Measurements from ENCODE around the gene PAPOLA.

GRCh38 chr14:96597680-96598079 lies 95.5 kb downstream of the PAPOLA start:
- no peak for TF ChIP-seq CTCF (conservative IDR thresholded peaks at IDR 0.05; ENCODE audit: low read depth in 2 of 2)
- TF ChIP-seq CREB1 (CRISPR knock-in tag; IDR thresholded peaks at IDR 0.05; ENCODE audit: low read depth): no peak
- TF ChIP-seq REST (IDR thresholded peaks at IDR 0.05; ENCODE audit: unreplicated experiment): no peak
- no peak for TF ChIP-seq ZNF462 (CRISPR knock-in tag; IDR thresholded peaks at IDR 0.05)
- no peak for TF ChIP-seq ZNF331 (CRISPR knock-in tag; IDR thresholded peaks at IDR 0.05; ENCODE audit: low read depth)
- no peak for TF ChIP-seq POLR2AphosphoS5 (IDR thresholded peaks at IDR 0.05; ENCODE audit: low read depth)
- no peak for TF ChIP-seq EZH2 (IDR thresholded peaks at IDR 0.05; ENCODE audit: low read depth, unreplicated experiment)
- no peak for TF ChIP-seq EZH2phosphoT487 (IDR thresholded peaks at IDR 0.05; ENCODE audit: unreplicated experiment)
- TF ChIP-seq ETS1 (IDR thresholded peaks at IDR 0.05): no peak
- TF ChIP-seq STAT1 (IDR thresholded peaks at IDR 0.05; ENCODE audit: unreplicated experiment): no peak
- TF ChIP-seq NANOG (IDR thresholded peaks at IDR 0.05; ENCODE audit: borderline replicate concordance): no peak
- no peak for TF ChIP-seq JUNB (IDR thresholded peaks at IDR 0.05; ENCODE audit: unreplicated experiment)

All from GM23338 (cell line).